Activated T-cell treated with anti-CD3 and anti-CD28 coated beads, Interleukin-2, amount 50 U/mL, for 1 hour (primary cell): Measurements from ENCODE around the gene AMER1.

Experiments used
- DNase-seq: peaks from one replicate; pipeline ENCODE4 v3.0.0-alpha.2; 2020

The AMER1 gene

GRCh38 chrX:64182208-64182607 is 23.3 kb downstream of the AMER1 start:
- DNase-seq, result no peak

GRCh38 chrX:64176876-64177275 is 28.6 kb downstream of the AMER1 start:
- no peak for DNase-seq

GRCh38 chrX:64169988-64170387 is 35.5 kb downstream of the AMER1 start:
- DNase-seq, result no peak

GRCh38 chrX:64152857-64153256 is 52.7 kb downstream of the AMER1 start:
- no peak for DNase-seq

- no peak for DNase-seq
Measured at GRCh38 chrX:64151911-64152310, 53.6 kb downstream of the AMER1 start.

- DNase-seq, result no peak
Measured at GRCh38 chrX:64150775-64151174, 54.7 kb downstream of the AMER1 start.
